ENCODE data around the gene FGFR2. TPM values are rescaled to one million over a fixed set of nuclear protein-coding genes. Genes with fewer than 3 reads are reported as not detected.

The FGFR2 gene
- total and polyA plus RNA-seq, 2 donors (not counting 3 experiments of a cell fraction or from before 2014, with no cell fraction given): 0.06 TPM; not detected in 1

GRCh38 chr10:121556918-121557573 is 41.2 kb downstream of the FGFR2 start:
- H3K9me1 ChIP-seq (replicated peaks; ENCODE audit: control insufficient read depth, extremely low read depth, insufficient read depth, low read length): no peaks in the 10 kb centered on the region
- intact Hi-C loops (cut with micrococcal nuclease) (no loop called here), dilution Hi-C loops (cut with MboI; ENCODE audit: extremely low pct_ligation_motif_present, low sequenced_read_pairs) (no loop called here)
- no peak overlapping the region for H3K4me2 ChIP-seq (ENCODE audit: insufficient read depth, low read length)
- ChIA-PET CTCF (interaction anchor here (0.5 kb wide), 1 partner anchor 1222 kb away, joined by 3 read pairs; no protein-coding TSS in a partner anchor), POLR2A (no interaction called here)
- no peak for FAIRE-seq
- H3K9me3 ChIP-seq (replicated peaks; ENCODE audit: control insufficient read depth, insufficient read depth, low read length): no peaks in the 10 kb centered on the region
- H3K4me1 ChIP-seq (ENCODE audit: control insufficient read depth, extremely low read depth, insufficient read depth, low read length): no peaks in the 10 kb centered on the region
- H4K20me1 ChIP-seq (replicated peaks; ENCODE audit: control insufficient read depth, extremely low read depth, insufficient read depth, low read length): no peaks in the 10 kb centered on the region
- H3K9ac ChIP-seq (replicated peaks; ENCODE audit: extremely low read depth, insufficient read depth, low read length): no peak overlapping the region
- no peaks in the 10 kb centered on the region for H3K27me3 ChIP-seq (ENCODE audit: control insufficient read depth in 2 of 2, insufficient read depth in 2 of 2, low read length in 2 of 2)
- H2AFZ ChIP-seq (ENCODE audit: low read depth, low read length): no peak overlapping the region
- H3K4me3 ChIP-seq (replicated peaks in 1 of 3; ENCODE audit: insufficient read depth in 1 of 3, low read depth in 1 of 3, low read length in 3 of 3): no peak overlapping the region
- no peaks in the 10 kb centered on the region for H3K36me3 ChIP-seq (ENCODE audit: control insufficient read depth in 2 of 2, extremely low read depth in 1 of 2, insufficient read depth in 2 of 2, low read length in 2 of 2)
- H3K79me2 ChIP-seq (ENCODE audit: control insufficient read depth, insufficient read depth, low read length): no peaks in the 10 kb centered on the region
- TF ChIP-seq EZH2 (IDR thresholded peaks at IDR 0.05; ENCODE audit: borderline replicate concordance, low read depth, low read length, severe bottlenecking) (no peak), JUN (IDR thresholded peaks at IDR 0.05; ENCODE audit: borderline replicate concordance, insufficient read depth, insufficient read length, low read depth) (no peak)
- H3K27ac ChIP-seq (ENCODE audit: insufficient read depth, low read depth, low read length): no peak overlapping the region
- BruUV-seq (replicated peaks): no TSS peak
- no peak for DNase-seq (ENCODE audit: low read depth, low spot score)

- CTCF ChIA-PET: interaction anchor here (0.5 kb wide), 1 partner anchor 1223 kb away, joined by 3 read pairs; no protein-coding TSS in a partner anchor
- no peak overlapping the region for H3K4me3 ChIP-seq (replicated peaks in 1 of 3; ENCODE audit: insufficient read depth in 1 of 3, low read depth in 1 of 3, low read length in 3 of 3)
- no peaks in the 10 kb centered on the region for H3K27me3 ChIP-seq (ENCODE audit: control insufficient read depth in 2 of 2, insufficient read depth in 2 of 2, low read length in 2 of 2)
- H3K4me2 ChIP-seq (ENCODE audit: insufficient read depth, low read length): no peak overlapping the region
- TF ChIP-seq POLR2A (IDR thresholded peaks at IDR 0.05; ENCODE audit: low read depth, low read length) (no peak), JUN (IDR thresholded peaks at IDR 0.05; ENCODE audit: borderline replicate concordance, insufficient read depth, insufficient read length, low read depth) (no peak), MAX (IDR thresholded peaks at IDR 0.05; ENCODE audit: insufficient read depth, insufficient read length) (no peak), POLR2AphosphoS5 (IDR thresholded peaks at IDR 0.05; ENCODE audit: insufficient read depth, low read depth, low read length) (no peak), MYC (IDR thresholded peaks at IDR 0.05; ENCODE audit: low read depth, low read length) (no peak), GATA2 (IDR thresholded peaks at IDR 0.05; ENCODE audit: insufficient read depth, insufficient read length, low read depth, low read length) (no peak), CTCF (IDR thresholded peaks at IDR 0.05; ENCODE audit: extremely low read depth in 1 of 2, insufficient read depth in 1 of 2, low read depth in 1 of 2, low read length in 2 of 2) (no peak), FOS (IDR thresholded peaks at IDR 0.05; ENCODE audit: borderline replicate concordance, insufficient read depth, low read length) (no peak), EZH2 (IDR thresholded peaks at IDR 0.05; ENCODE audit: borderline replicate concordance, low read depth, low read length, severe bottlenecking) (no peak)
- H3K36me3 ChIP-seq (ENCODE audit: control insufficient read depth in 2 of 2, extremely low read depth in 1 of 2, insufficient read depth in 2 of 2, low read length in 2 of 2): no peaks in the 10 kb centered on the region
- H3K9ac ChIP-seq (replicated peaks; ENCODE audit: extremely low read depth, insufficient read depth, low read length): no peak overlapping the region
- no peaks in the 10 kb centered on the region for H3K79me2 ChIP-seq (ENCODE audit: control insufficient read depth, insufficient read depth, low read length)
- no peaks in the 10 kb centered on the region for H3K4me1 ChIP-seq (ENCODE audit: control insufficient read depth, extremely low read depth, insufficient read depth, low read length)
- no peak overlapping the region for H3K27ac ChIP-seq (ENCODE audit: insufficient read depth, low read depth, low read length)
- FAIRE-seq (no peak), DNase-seq (ENCODE audit: low read depth, low spot score) (no peak)
- no peaks in the 10 kb centered on the region for H3K9me1 ChIP-seq (replicated peaks; ENCODE audit: control insufficient read depth, extremely low read depth, insufficient read depth, low read length)
- POLR2A ChIA-PET: no interaction called here
- no peaks in the 10 kb centered on the region for H3K9me3 ChIP-seq (replicated peaks; ENCODE audit: control insufficient read depth, insufficient read depth, low read length)
- no TSS peak for BruUV-seq (replicated peaks)
- dilution Hi-C loops (cut with MboI; ENCODE audit: extremely low pct_ligation_motif_present, low sequenced_read_pairs) (no loop called here), intact Hi-C loops (cut with micrococcal nuclease) (no loop called here)
- H4K20me1 ChIP-seq (replicated peaks; ENCODE audit: control insufficient read depth, extremely low read depth, insufficient read depth, low read length): no peaks in the 10 kb centered on the region
- H2AFZ ChIP-seq (ENCODE audit: low read depth, low read length): no peak overlapping the region
Observed at GRCh38 chr10:121556455-121556854, 41.8 kb downstream of the FGFR2 start.
